D721Med (cell line): ENCODE data around the gene RHOB.
"Not testable (repeated sequence)": the region's sequence is repeated elsewhere in the genome, so short reads cannot be mapped to it uniquely, and the experiment has no call there.

Experiments
- DNase-seq: peaks from one replicate; pipeline ENCODE4 v3.0.0; 2011; ENCODE audit warnings: low spot score; ENCODE audit not compliant: insufficient read length
- FAIRE-seq: peaks from 2 replicates; lab custom pipeline; 2011; peaks lifted over from hg19 to GRCh38; lab: Jason Lieb, UNC
- CTCF ChIP-seq: IDR thresholded peaks from 2 replicates; pipeline ENCODE4 v1.5.1; 2012; ENCODE audit warnings: mild to moderate bottlenecking, control low read depth; ENCODE audit not compliant: insufficient read depth; ENCODE audit errors: missing control alignments

The RHOB gene

GRCh38 chr2:20490300-20491181 is 43.7 kb downstream of the RHOB start:
- FAIRE-seq: no peak

DNA sequence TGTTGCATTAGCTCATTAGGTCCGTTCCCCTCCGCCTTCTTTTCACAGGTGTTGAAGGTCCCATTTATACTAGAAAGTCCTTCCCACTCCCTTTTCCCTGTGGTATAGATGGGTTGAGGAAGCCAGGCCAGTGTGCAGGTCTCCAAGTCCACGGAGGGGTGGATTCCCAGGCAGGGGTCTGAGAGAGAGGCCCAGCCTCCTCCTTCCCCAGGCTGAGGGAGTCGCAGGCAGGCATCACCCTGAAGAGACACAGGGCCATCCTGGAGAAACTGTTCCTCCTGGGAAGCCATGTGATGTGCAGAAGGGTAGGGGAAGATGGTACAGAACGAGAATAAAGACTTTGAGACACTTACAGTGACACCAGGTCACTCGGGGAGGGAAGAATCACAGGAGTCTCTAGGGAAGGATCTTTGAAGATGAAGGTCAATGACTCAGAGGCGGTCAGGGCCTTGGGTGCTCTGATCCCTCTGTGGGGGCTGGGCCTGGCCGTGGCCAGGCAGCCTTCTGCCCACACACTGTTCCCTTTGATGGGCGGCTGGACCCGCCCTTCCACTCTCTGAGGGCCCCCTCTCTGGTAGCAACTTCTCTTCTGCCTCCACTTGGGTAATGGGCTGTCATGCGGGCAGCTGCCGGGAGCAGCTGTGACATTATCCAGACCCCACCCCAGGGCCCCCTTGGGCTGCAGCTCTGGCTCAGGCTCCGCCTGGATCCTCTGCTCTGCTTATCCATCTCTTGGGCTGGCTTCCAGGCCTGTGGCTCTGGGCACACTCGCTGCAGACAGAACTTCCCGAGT is 45.1 kb downstream of the RHOB start:
- TF ChIP-seq CTCF: no peak
- DNase-seq (no peak), FAIRE-seq (no peak)

More at GRCh38 chr2:20490300-20491181, 43.7 kb downstream of the RHOB start:
- DNase-seq: no peak
- no peak for TF ChIP-seq CTCF

GRCh38 chr2:20493095-20493494 is 46.2 kb downstream of the RHOB start:
- not testable (repeated sequence) for DNase-seq, FAIRE-seq

- no peak for TF ChIP-seq CTCF
- no peak for DNase-seq
Observed at GRCh38 chr2:20494241-20494640, 47.4 kb downstream of the RHOB start.

GRCh38 chr2:20496076-20496872 is 49.4 kb downstream of the RHOB start:
- no peak for DNase-seq
- TF ChIP-seq CTCF: no peak
- FAIRE-seq: no peak

More at GRCh38 chr2:20494241-20494640, 47.4 kb downstream of the RHOB start:
- FAIRE-seq: no peak

GRCh38 chr2:20496942-20497341 is 50.1 kb downstream of the RHOB start:
- TF ChIP-seq CTCF: no peak
- FAIRE-seq (no peak), DNase-seq (no peak)
